Measurements from ENCODE around the gene FBXL2.

- TF ChIP-seq, protein P1, sequence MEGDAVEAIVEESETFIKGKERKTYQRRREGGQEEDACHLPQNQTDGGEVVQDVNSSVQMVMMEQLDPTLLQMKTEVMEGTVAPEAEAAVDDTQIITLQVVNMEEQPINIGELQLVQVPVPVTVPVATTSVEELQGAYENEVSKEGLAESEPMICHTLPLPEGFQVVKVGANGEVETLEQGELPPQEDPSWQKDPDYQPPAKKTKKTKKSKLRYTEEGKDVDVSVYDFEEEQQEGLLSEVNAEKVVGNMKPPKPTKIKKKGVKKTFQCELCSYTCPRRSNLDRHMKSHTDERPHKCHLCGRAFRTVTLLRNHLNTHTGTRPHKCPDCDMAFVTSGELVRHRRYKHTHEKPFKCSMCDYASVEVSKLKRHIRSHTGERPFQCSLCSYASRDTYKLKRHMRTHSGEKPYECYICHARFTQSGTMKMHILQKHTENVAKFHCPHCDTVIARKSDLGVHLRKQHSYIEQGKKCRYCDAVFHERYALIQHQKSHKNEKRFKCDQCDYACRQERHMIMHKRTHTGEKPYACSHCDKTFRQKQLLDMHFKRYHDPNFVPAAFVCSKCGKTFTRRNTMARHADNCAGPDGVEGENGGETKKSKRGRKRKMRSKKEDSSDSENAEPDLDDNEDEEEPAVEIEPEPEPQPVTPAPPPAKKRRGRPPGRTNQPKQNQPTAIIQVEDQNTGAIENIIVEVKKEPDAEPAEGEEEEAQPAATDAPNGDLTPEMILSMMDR (IDR thresholded peaks at IDR 0.05; ENCODE audit: low read depth, low read length), result no peak
- TF ChIP-seq POLR2A (IDR thresholded peaks at IDR 0.05; ENCODE audit: extremely low read depth, insufficient read length) (no peak), MAX (IDR thresholded peaks at IDR 0.05; ENCODE audit: low read depth, low read length) (no peak), MYC (IDR thresholded peaks at IDR 0.05; ENCODE audit: low read depth, low read length) (no peak)
These were observed 57.1 kb downstream of the FBXL2 start for GRCh38 chr3:33334364-33334763.

All from NB4 (cell line).